ENCODE measurements around the gene SAMSN1.
A peak's percentile ranks its signal among the peaks of the same experiment; 100 is the strongest.

Gene SAMSN1

GRCh38 chr21:14491269-14491681 lies 54.8 kb downstream of the SAMSN1 start:
- Histone ChIP-seq H3K9ac (no peak overlapping the region), H3K4me1 (no peaks in the 10 kb centered on the region), H3K4me2 (no peak overlapping the region), H3K27ac (no peak overlapping the region), H3K9me3 (no peaks in the 10 kb centered on the region), H3K27me3 (no peaks in the 10 kb centered on the region), H4K20me1 (no peaks in the 10 kb centered on the region), H3K4me3 (no peak overlapping the region), H3K36me3 (no peaks in the 10 kb centered on the region)
- TF ChIP-seq Cebpa-rat (IDR thresholded peaks at IDR 0.05), result no peak

DNA sequence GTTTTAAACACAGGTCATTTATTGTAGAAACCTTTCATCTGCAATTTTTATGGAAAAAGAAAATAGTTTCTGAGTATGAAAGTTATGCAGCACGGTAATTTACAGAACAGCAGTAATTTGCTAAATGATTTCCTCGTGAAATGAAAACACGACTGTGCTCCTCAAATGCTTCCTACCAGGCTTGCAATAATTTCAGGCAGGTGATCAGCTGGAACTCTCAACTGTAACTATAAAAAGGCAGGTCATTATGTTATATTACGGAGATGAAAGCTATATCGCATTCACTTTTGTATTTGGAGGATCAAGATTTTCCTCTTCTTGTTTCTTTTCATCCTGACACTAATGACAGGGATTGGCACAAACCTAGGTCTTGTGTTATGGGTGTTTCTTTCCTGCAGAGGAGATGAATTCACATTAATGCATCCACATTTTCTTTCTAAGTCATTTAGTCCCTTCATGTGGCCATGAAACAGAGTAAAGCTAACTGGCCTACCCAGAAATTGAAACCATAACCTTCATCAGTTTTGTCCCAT lies 57.4 kb downstream of the SAMSN1 start:
- Histone ChIP-seq H3K9ac (no peak overlapping the region), H3K4me1 (no peaks in the 10 kb centered on the region), H3K27ac (no peak overlapping the region), H4K20me1 (no peaks in the 10 kb centered on the region), H3K36me3 (no peaks in the 10 kb centered on the region), H3K9me3 (no peaks in the 10 kb centered on the region), H3K27me3 (no peaks in the 10 kb centered on the region), H3K4me3 (no peak overlapping the region), H3K4me2 (no peak overlapping the region)
- TF ChIP-seq Cebpa-rat (IDR thresholded peaks at IDR 0.05), result no peak

- H3K27ac ChIP-seq, result no peak overlapping the region
- H3K27me3 ChIP-seq, result no peaks in the 10 kb centered on the region
- no peaks in the 10 kb centered on the region for H4K20me1 ChIP-seq
- H3K9me3 ChIP-seq, result no peaks in the 10 kb centered on the region
- H3K4me2 ChIP-seq, result no peak overlapping the region
- no peak overlapping the region for H3K9ac ChIP-seq
- H3K4me3 ChIP-seq, result no peak overlapping the region
- no peak for TF ChIP-seq Cebpa-rat (IDR thresholded peaks at IDR 0.05)
- no peaks in the 10 kb centered on the region for H3K36me3 ChIP-seq
- H3K4me1 ChIP-seq, result no peaks in the 10 kb centered on the region
Observed at GRCh38 chr21:14487490-14488432, 58.4 kb downstream of the SAMSN1 start.

DNA sequence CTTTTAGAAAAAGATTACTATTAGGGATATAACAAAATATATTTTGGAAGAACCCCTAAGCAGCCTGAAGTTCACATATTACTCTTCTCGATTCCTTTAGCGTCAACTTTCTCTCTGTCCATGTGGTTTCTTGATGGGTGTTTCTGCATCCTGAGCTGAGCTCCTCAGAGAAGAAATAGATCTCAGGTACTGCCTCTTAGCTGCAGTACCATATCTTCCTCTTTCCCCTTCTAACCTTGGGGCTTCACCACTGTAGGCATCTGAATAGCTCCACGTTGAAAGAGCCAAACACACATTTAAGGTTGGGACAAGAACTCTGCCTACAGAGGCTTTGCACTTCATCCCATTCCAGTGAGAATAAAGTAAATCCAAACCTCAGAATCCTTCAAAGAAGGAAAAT lies 59.2 kb downstream of the SAMSN1 start:
- no peak overlapping the region for H3K9ac ChIP-seq
- no peaks in the 10 kb centered on the region for H3K27me3 ChIP-seq
- H4K20me1 ChIP-seq, result no peaks in the 10 kb centered on the region
- TF ChIP-seq Cebpa-rat (IDR thresholded peaks at IDR 0.05), result no peak
- H3K4me2 ChIP-seq, result no peak overlapping the region
- peaks cover 5% of the 10 kb centered on the region for H3K4me1 ChIP-seq
- H3K36me3 ChIP-seq, result no peaks in the 10 kb centered on the region
- H3K27ac ChIP-seq, result no peak overlapping the region
- no peaks in the 10 kb centered on the region for H3K9me3 ChIP-seq
- no peak overlapping the region for H3K4me3 ChIP-seq

GRCh38 chr21:14484188-14485009 lies 61.7 kb downstream of the SAMSN1 start:
- H3K4me1 ChIP-seq, result peaks cover 8% of the 10 kb centered on the region
- TF ChIP-seq Cebpa-rat (IDR thresholded peaks at IDR 0.05), result no peak
- no peaks in the 10 kb centered on the region for H4K20me1 ChIP-seq
- no peaks in the 10 kb centered on the region for H3K27me3 ChIP-seq
- no peak overlapping the region for H3K9ac ChIP-seq
- no peak overlapping the region for H3K4me2 ChIP-seq
- no peaks in the 10 kb centered on the region for H3K9me3 ChIP-seq
- no peak overlapping the region for H3K27ac ChIP-seq
- no peaks in the 10 kb centered on the region for H3K36me3 ChIP-seq
- no peak overlapping the region for H3K4me3 ChIP-seq

DNA sequence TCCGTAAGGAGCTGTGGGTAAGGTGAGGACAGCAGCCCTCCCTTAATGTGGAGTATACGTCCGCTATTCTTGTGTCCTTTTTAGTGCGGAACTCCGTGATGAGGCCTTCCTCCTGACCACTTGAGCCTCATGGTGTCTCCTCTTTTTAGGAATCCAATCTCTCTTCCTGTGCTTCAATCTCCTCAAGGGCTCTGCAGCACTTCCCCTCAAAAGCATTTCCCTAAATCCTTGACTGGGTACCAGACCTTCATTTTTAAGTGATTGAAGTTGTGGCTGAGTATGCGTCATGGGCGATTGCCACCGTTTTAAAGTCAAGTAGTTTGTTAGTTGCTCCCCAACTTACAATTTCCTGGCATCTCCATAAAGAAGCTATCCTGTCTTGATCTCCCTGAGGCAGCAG lies 62.8 kb downstream of the SAMSN1 start:
- Histone ChIP-seq H4K20me1 (no peaks in the 10 kb centered on the region), H3K9me3 (no peaks in the 10 kb centered on the region), H3K4me2 (no peak overlapping the region), H3K4me3 (no peak overlapping the region), H3K27ac (no peak overlapping the region), H3K4me1 (peaks cover 8% of the 10 kb centered on the region), H3K36me3 (no peaks in the 10 kb centered on the region), H3K27me3 (no peaks in the 10 kb centered on the region), H3K9ac (no peak overlapping the region)
- TF ChIP-seq Cebpa-rat (IDR thresholded peaks at IDR 0.05), result no peak

- no peak overlapping the region for H3K27ac ChIP-seq
Observed at GRCh38 chr21:14482165-14482564, 64.0 kb downstream of the SAMSN1 start.

DNA sequence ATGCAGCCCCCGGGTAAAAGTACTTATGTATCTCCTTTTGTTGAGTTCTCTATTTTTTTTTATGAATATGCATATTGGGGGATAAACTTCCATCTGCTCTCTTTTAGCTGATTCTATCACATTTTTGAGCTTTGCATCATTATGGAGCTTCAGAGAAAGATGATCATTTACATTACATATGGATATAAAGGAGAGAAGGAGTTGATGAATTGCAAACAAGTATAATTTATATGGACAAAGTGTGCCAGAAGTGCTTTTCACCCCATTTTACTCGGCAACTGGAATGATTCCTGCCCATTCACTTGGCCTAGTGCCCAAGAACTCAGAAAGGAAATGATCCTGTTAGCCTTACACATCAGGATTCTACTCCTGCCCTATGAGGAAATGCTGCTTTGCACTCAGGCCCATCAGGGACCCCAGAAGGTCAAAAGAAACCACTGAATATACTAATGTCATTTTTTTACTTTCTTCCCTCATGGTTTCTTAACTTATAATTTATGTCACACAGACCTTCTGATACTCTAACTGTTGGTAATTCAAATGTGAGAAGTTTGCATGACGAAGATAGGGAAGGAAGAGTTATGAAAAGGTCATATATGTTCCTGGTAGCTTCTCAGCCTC lies 65.6 kb downstream of the SAMSN1 start:
- Histone ChIP-seq H3K4me3 (no peak overlapping the region), H3K4me2 (no peak overlapping the region), H3K9ac (no peak overlapping the region), H3K36me3 (no peaks in the 10 kb centered on the region), H3K27me3 (no peaks in the 10 kb centered on the region), H3K4me1 (peaks cover 8% of the 10 kb centered on the region), H4K20me1 (no peaks in the 10 kb centered on the region), H3K27ac (no peak overlapping the region), H3K9me3 (no peaks in the 10 kb centered on the region)
- no peak for TF ChIP-seq Cebpa-rat (IDR thresholded peaks at IDR 0.05)

More at GRCh38 chr21:14482165-14482564, 64.0 kb downstream of the SAMSN1 start:
- no peak for TF ChIP-seq Cebpa-rat (IDR thresholded peaks at IDR 0.05)
- H3K4me1 ChIP-seq, result peaks cover 8% of the 10 kb centered on the region
- H3K9ac ChIP-seq, result no peak overlapping the region
- H3K27me3 ChIP-seq, result no peaks in the 10 kb centered on the region
- H3K36me3 ChIP-seq, result no peaks in the 10 kb centered on the region
- H3K4me2 ChIP-seq, result peak overlapping the region; percentile 48
- H3K9me3 ChIP-seq, result no peaks in the 10 kb centered on the region
- no peaks in the 10 kb centered on the region for H4K20me1 ChIP-seq
- no peak overlapping the region for H3K4me3 ChIP-seq

GRCh38 chr21:14479241-14479786 lies 66.8 kb downstream of the SAMSN1 start:
- no peak for TF ChIP-seq Cebpa-rat (IDR thresholded peaks at IDR 0.05)
- Histone ChIP-seq H3K27me3 (no peaks in the 10 kb centered on the region), H3K9ac (no peak overlapping the region), H4K20me1 (no peaks in the 10 kb centered on the region), H3K9me3 (no peaks in the 10 kb centered on the region), H3K36me3 (no peaks in the 10 kb centered on the region), H3K27ac (no peak overlapping the region), H3K4me2 (no peak overlapping the region), H3K4me1 (peaks cover 8% of the 10 kb centered on the region), H3K4me3 (no peak overlapping the region)
